ENCODE measurements around the gene EMP3.
"Not testable (repeated sequence)": the region's sequence is repeated elsewhere in the genome, so short reads cannot be mapped to it uniquely, and the experiment has no call there.

Gene EMP3

GRCh38 chr19:48325265-48325910, at the start of gene EMP3:
TSS of gene EMP3 (plus strand) at chr19:48325552. CDS start at chr19:48326845, 1,293 bp downstream.
- peak; percentile 52 to 79 for DNase-seq (ENCODE audit: low read depth in 2 of 2)

GRCh38 chr19:48279747-48280146, 45.6 kb upstream of the EMP3 start:
- DNase-seq (ENCODE audit: low read depth in 2 of 2) = no peak

GRCh38 chr19:48283908-48284307, 41.4 kb upstream of the EMP3 start:
- no peak for DNase-seq (ENCODE audit: low read depth in 2 of 2)

- DNase-seq (ENCODE audit: low read depth in 2 of 2) = no peak
These were observed 40.5 kb upstream of the EMP3 start for GRCh38 chr19:48284896-48285295.

- DNase-seq (ENCODE audit: low read depth in 2 of 2) = no peak
These were observed 37.6 kb upstream of the EMP3 start for GRCh38 chr19:48287748-48288147.

- DNase-seq (ENCODE audit: low read depth in 2 of 2) = no peak
These were observed 35.0 kb upstream of the EMP3 start for GRCh38 chr19:48290401-48290770.

- peak; percentile 40 to 41 for DNase-seq (ENCODE audit: low read depth in 2 of 2)
These were observed 34.4 kb upstream of the EMP3 start for GRCh38 chr19:48290771-48291488.

GRCh38 chr19:48291489-48291815, 33.9 kb upstream of the EMP3 start:
- not testable (repeated sequence) for DNase-seq (ENCODE audit: low read depth in 2 of 2)

- DNase-seq (ENCODE audit: low read depth in 2 of 2) = no peak
These were observed 32.6 kb upstream of the EMP3 start for GRCh38 chr19:48292798-48293197.

- no peak for DNase-seq (ENCODE audit: low read depth in 2 of 2)
These were observed 29.9 kb upstream of the EMP3 start for GRCh38 chr19:48295458-48295857.

GRCh38 chr19:48296963-48297734, 28.2 kb upstream of the EMP3 start:
- DNase-seq (ENCODE audit: low read depth in 2 of 2) = no peak

GRCh38 chr19:48297975-48298374, 27.4 kb upstream of the EMP3 start:
- DNase-seq (ENCODE audit: low read depth in 2 of 2) = no peak

- no peak for DNase-seq (ENCODE audit: low read depth in 2 of 2)
These were observed 23.3 kb upstream of the EMP3 start for GRCh38 chr19:48301886-48302599.

- no peak for DNase-seq (ENCODE audit: low read depth in 2 of 2)
These were observed 22.8 kb upstream of the EMP3 start for GRCh38 chr19:48302600-48302959.

- DNase-seq (ENCODE audit: low read depth in 2 of 2) = no peak
These were observed 22.0 kb upstream of the EMP3 start for GRCh38 chr19:48303367-48303766.

GRCh38 chr19:48303866-48304265, 21.5 kb upstream of the EMP3 start:
- DNase-seq (ENCODE audit: low read depth in 2 of 2) = no peak

- no peak for DNase-seq (ENCODE audit: low read depth in 2 of 2)
These were observed 16.4 kb upstream of the EMP3 start for GRCh38 chr19:48308631-48309586.

GRCh38 chr19:48309731-48310130, 15.6 kb upstream of the EMP3 start:
- not testable (repeated sequence) for DNase-seq (ENCODE audit: low read depth in 2 of 2)

- DNase-seq (ENCODE audit: low read depth in 2 of 2) = no peak
These were observed 15.1 kb upstream of the EMP3 start for GRCh38 chr19:48310227-48310626.

- DNase-seq (ENCODE audit: low read depth in 2 of 2) = no peak
These were observed 14.0 kb upstream of the EMP3 start for GRCh38 chr19:48311384-48311783.

- DNase-seq (ENCODE audit: low read depth in 2 of 2) = no peak
These were observed 9.6 kb upstream of the EMP3 start for GRCh38 chr19:48315712-48316111.
